HEK293 (cell line): ENCODE results near the gene DPH6.

Experiments used
- CTCF ChIA-PET: fragments of 350-600 bp; formaldehyde crosslinking; extraction: SDS; loops from one replicate; lab custom pipeline; 2021; ENCODE audit warnings: antibody characterized with exemption; lab: Yijun Ruan, JAX
- POLR2A ChIA-PET: fragments of 300-600 bp; formaldehyde crosslinking; extraction: SDS; loops from one replicate; lab custom pipeline; 2020; ENCODE audit warnings: antibody characterized with exemption, inconsistent platforms; lab: Yijun Ruan, JAX
- H3K27ac ChIP-seq: fragments of 200-500 bp; sonication (Bioruptor generic); 2 replicates; pipeline ENCODE4 v1.5.1; 2014; ENCODE audit warnings: low read depth, low read length, control low read depth, inconsistent platforms; ENCODE audit errors: extremely low read depth
- H3K36me3 ChIP-seq, 2 experiments: fragments of 200-500 bp in 1 of 2; sonication (Bioruptor generic) in 1 of 2; 1 replicate in 1 of 2; 2 replicates in 1 of 2; pipeline ENCODE4 v1.5.1; 2014 to 2017; ENCODE audit warnings: inconsistent platforms in 2 of 2, low read length in 2 of 2; ENCODE audit not compliant: control insufficient read depth in 2 of 2, insufficient read depth in 1 of 2
- H3K4me1 ChIP-seq: fragments of 200-500 bp; sonication (Bioruptor generic); 2 replicates; pipeline ENCODE4 v1.5.1; 2014; ENCODE audit warnings: mild to moderate bottlenecking, low read length, inconsistent platforms; ENCODE audit not compliant: control insufficient read depth, insufficient read depth
- H3K4me3 ChIP-seq: 2 replicates; pipeline ENCODE4 v1.5.1; 2011; ENCODE audit warnings: low read depth, mild to moderate bottlenecking, control low read depth, low read length, moderate library complexity
- H3K9me3 ChIP-seq: fragments of 200-500 bp; sonication (Bioruptor generic); 2 replicates; pipeline ENCODE4 v1.5.1; 2014; ENCODE audit warnings: low read depth, low read length, inconsistent platforms; ENCODE audit not compliant: control insufficient read depth, insufficient read depth
- HOXC10 ChIP-seq: sonication (generic); formaldehyde crosslinking; IDR thresholded peaks from 2 replicates; pipeline ENCODE4 v1.8.1; 2023; ENCODE audit warnings: mild to moderate bottlenecking, missing genetic modification reagents
- MEIS1 ChIP-seq: sonication (generic); formaldehyde crosslinking; IDR thresholded peaks from 2 replicates; pipeline ENCODE4 v1.8.1; 2022; ENCODE audit warnings: missing genetic modification reagents, mild to moderate bottlenecking, borderline replicate concordance
- REST ChIP-seq: fragments of 450-650 bp; formaldehyde crosslinking; IDR thresholded peaks from 2 replicates; pipeline ENCODE4 v1.5.1; 2016; ENCODE audit warnings: missing biosample characterization, missing genetic modification characterization
- TCF7L2 ChIP-seq: IDR thresholded peaks from 2 replicates; pipeline ENCODE4 v1.6.1; 2011; ENCODE audit warnings: low read depth, mild to moderate bottlenecking, inconsistent platforms, low read length, moderate library complexity, borderline replicate concordance
- ZBTB21 ChIP-seq: fragments of 450-650 bp; formaldehyde crosslinking; IDR thresholded peaks from 2 replicates; pipeline ENCODE4 v1.5.1; 2017; ENCODE audit warnings: missing biosample characterization, missing genetic modification characterization
- ZEB2 ChIP-seq: fragments of 450-650 bp; formaldehyde crosslinking; IDR thresholded peaks from 2 replicates; pipeline ENCODE4 v1.5.1; 2016; ENCODE audit warnings: missing biosample characterization, missing genetic modification characterization
- ZNF10 ChIP-seq: fragments of 450-650 bp; formaldehyde crosslinking; IDR thresholded peaks from 2 replicates; pipeline ENCODE4 v1.5.1; 2017; ENCODE audit warnings: missing biosample characterization, missing genetic modification characterization
- ZNF155 ChIP-seq: fragments of 450-650 bp; formaldehyde crosslinking; IDR thresholded peaks from 2 replicates; pipeline ENCODE4 v1.5.1; 2016; ENCODE audit warnings: missing biosample characterization, missing genetic modification characterization
- ZNF2 ChIP-seq: fragments of 450-650 bp; formaldehyde crosslinking; IDR thresholded peaks from 2 replicates; pipeline ENCODE4 v1.5.1; 2016; ENCODE audit warnings: missing biosample characterization, missing genetic modification characterization
- ZNF248 ChIP-seq: fragments of 450-650 bp; formaldehyde crosslinking; IDR thresholded peaks from 2 replicates; pipeline ENCODE4 v1.5.1; 2017; ENCODE audit warnings: missing biosample characterization, missing genetic modification characterization
- ZNF266 ChIP-seq: fragments of 450-650 bp; formaldehyde crosslinking; IDR thresholded peaks from 2 replicates; pipeline ENCODE4 v1.5.1; 2016; ENCODE audit warnings: missing biosample characterization, missing genetic modification characterization, low read depth
- ZNF280C ChIP-seq: fragments of 450-650 bp; formaldehyde crosslinking; IDR thresholded peaks from 2 replicates; pipeline ENCODE4 v1.5.1; 2016; ENCODE audit warnings: missing biosample characterization, missing genetic modification characterization
- ZNF324 ChIP-seq: fragments of 450-650 bp; formaldehyde crosslinking; IDR thresholded peaks from 2 replicates; pipeline ENCODE4 v1.5.1; 2016; ENCODE audit warnings: missing biosample characterization, missing genetic modification characterization
- ZNF501 ChIP-seq: fragments of 450-650 bp; formaldehyde crosslinking; IDR thresholded peaks from 2 replicates; pipeline ENCODE4 v1.5.1; 2016; ENCODE audit warnings: missing biosample characterization, missing genetic modification characterization
- ZNF639 ChIP-seq: fragments of 450-650 bp; formaldehyde crosslinking; IDR thresholded peaks from 2 replicates; pipeline ENCODE4 v1.5.1; 2016; ENCODE audit warnings: missing biosample characterization, missing genetic modification characterization
- TF ChIP-seq, protein P1 (sequence below): fragments of 450-650 bp; formaldehyde crosslinking; IDR thresholded peaks from 2 replicates; pipeline ENCODE4 v1.5.1; 2016; ENCODE audit warnings: missing biosample characterization, missing genetic modification characterization

DPH6 gene

DNA sequence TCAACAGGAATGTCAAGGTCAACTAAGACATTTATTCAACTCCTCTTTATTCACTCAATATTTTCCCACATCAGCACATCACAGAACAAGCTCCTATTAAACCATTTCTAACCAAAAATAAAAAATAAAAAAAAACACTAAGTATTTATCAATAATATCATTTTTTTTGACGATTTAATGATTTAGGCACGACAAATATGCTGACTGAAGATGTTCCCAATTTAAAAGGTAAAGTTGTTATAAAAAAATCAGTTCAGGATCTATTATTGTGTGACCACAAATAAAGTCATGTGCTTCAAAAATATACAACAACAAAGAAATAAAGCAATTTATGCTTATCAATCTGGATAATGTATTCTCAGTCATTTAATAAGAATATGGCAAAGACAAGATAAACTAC lies 16.2 kb downstream of the DPH6 start (continued):
- TF ChIP-seq ZNF2 (tag by site-specific recombination) (no peak), ZBTB21 (tag by site-specific recombination) (no peak), ZNF248 (tag by site-specific recombination) (no peak), ZNF324 (tag by site-specific recombination) (no peak), ZNF10 (no peak)

GRCh38 chr15:35522061-35522460 lies 23.9 kb downstream of the DPH6 start:
- TF ChIP-seq MEIS1 (CRISPR knock-in tag) (no peak), TCF7L2 (no peak), HOXC10 (CRISPR knock-in tag) (no peak), ZNF155 (tag by site-specific recombination) (no peak), ZNF639 (tag by site-specific recombination) (no peak), ZEB2 (tag by site-specific recombination) (no peak), ZNF266 (tag by site-specific recombination) (no peak), ZNF280C (tag by site-specific recombination) (no peak), REST (tag by site-specific recombination) (no peak), ZNF501 (no peak)
- TF ChIP-seq, protein P1, sequence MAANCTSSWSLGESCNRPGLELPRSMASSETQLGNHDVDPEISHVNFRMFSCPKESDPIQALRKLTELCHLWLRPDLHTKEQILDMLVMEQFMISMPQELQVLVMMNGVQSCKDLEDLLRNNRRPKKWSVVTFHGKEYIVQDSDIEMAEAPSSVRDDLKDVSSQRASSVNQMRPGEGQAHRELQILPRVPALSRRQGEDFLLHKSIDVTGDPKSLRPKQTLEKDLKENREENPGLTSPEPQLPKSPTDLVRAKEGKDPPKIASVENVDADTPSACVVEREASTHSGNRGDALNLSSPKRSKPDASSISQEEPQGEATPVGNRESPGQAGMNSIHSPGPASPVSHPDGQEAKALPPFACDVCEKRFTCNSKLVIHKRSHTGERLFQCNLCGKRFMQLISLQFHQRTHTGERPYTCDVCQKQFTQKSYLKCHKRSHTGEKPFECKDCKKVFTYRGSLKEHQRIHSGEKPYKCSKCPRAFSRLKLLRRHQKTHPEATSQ = no peak
- Histone ChIP-seq H3K9me3 (no peaks in the 10 kb centered on the region), H3K36me3 (no peaks in the 10 kb centered on the region), H3K4me3 (no peak overlapping the region), H3K4me1 (peaks cover 3% of the 10 kb centered on the region; the same call in 1 of the 2 replicates), H3K27ac (no peak overlapping the region)
- POLR2A ChIA-PET = no interaction called here
- CTCF ChIA-PET = no interaction called here
